8988T (cell line): ENCODE data around the gene HDHD5.

Experiments
- DNase-seq: peaks from one replicate; pipeline ENCODE4 v3.0.0; 2011

Gene HDHD5

DNA sequence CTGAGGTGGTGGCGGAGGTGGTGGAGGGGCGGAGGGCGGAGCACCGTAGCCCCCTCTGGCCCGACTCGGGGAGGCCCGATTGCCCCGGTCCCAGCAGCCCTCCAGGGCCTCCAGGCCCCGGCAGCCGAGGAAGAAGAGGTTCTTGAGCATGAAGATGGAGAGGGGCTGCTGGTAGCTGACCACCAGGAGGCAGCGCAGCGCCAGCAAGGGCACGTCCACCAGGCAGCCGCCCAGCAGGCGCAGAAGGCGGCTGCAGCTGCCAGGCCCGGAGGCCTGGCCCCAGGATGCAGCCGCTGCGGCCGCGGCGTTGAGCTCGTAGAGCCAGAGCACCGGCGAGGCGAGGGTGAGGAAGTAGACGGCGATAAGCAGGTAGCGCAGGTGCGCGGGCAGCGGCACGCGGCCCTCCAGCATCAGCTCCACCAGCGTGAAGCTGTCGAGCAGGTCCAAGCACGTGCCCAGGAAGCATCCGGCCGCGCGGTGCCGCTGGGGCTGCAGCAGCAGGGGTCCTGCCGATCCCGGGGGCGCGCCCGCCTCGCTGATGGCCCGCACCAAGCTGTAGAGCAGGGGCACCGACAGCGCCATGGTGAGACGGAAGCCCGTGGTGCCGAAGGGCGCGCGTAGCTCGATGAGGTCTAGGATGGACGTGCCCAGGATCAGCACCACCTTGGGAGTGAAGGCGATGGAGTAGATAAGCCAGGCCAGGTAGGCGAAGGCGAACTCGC, 39.4 kb downstream of the HDHD5 start:
- DNase-seq, result no peak

DNA sequence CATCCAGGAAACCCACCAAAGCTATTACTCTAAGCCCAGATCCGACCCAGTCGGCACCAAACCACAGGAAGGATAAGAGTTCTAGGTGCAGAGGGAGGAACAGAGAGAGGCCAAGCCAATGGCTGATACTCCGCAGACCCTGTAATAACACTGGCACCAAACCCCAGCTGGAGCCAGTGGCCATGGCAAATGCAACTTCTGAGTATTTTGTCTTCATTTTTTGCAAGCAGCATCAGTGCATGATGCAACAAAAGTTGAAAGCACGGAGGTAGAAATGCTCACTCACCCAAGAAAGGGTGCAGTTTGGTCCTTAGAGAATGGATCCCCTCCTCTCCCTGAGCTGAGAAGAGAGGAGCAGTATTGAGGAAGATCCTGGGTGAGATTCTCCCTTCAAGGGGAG, 40.7 kb downstream of the HDHD5 start:
- DNase-seq, result no peak

DNA sequence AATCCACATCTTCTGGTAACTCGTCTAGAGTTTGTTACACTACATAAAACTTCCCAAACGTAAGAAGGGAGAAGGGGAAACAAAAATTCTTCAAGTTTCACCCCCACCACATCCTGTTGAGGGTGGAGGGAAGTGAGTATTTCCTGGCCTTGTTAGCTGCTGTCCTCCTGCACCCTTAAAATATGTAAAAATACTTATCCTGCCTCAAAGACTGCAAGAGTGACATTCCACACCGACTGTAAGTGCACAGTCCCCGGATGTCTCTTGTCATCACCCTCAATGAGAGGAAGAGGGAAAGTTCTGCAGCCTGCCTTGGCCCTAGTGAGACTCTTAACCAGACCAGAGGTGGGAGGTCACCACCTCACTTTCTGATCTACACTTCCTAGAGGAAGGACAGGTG, 41.2 kb downstream of the HDHD5 start:
- DNase-seq, result no peak

DNA sequence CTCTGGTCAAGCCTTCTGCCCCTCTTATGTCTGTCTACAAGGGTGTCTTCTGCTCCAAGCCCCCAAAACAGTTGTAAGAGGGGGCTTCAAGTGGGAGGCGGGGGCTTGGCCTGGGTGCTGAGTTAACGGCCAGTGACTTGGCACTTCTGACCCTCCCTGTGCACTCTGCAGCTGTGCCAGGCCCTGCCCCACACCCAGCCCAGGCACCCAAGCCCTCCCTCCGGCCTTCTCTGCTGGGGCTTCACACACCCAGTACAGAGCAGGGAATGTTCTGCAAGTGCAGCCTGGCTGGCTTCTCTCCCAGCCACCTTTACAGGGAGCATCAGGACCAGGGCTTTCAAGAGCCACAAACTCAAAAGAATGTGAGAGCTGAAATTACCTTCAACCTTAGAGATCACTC, 41.7 kb downstream of the HDHD5 start:
- no peak for DNase-seq

DNA sequence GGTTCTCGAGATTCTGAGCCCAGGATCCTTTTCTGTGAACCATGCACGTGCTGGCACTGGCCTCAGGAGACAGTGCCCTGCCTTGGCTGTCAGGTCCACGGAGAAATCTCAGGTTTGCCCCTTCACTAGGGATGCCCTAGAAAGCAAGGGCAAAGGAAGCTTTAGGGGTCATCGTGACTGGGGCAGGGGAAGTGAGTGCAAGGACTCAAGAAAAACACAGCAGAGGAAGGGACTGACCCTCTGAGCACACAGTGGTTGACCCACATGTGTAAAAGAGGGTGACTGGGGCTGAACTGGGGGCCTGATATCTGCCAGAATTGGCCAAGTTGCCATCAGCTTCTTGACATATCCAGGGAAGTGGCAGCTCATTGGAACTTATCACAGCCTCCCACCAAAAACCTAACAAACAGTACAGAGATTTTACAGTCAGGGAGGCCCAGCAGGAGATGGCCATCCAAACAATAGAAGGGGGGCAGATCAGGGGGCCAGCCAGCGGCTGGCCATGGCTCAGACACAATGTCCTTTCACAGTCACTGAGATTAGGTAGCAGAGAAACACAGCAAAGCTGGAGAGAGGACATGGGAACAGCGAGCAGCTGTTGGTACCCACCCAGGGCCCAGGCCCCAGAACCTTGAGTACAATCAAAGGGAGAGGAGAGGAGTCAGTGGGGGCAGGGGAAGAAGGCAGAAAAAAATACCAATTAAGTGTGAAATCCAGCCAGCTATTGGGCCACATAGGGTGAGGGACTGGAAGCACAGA, 42.3 kb downstream of the HDHD5 start:
- DNase-seq, result no peak

DNA sequence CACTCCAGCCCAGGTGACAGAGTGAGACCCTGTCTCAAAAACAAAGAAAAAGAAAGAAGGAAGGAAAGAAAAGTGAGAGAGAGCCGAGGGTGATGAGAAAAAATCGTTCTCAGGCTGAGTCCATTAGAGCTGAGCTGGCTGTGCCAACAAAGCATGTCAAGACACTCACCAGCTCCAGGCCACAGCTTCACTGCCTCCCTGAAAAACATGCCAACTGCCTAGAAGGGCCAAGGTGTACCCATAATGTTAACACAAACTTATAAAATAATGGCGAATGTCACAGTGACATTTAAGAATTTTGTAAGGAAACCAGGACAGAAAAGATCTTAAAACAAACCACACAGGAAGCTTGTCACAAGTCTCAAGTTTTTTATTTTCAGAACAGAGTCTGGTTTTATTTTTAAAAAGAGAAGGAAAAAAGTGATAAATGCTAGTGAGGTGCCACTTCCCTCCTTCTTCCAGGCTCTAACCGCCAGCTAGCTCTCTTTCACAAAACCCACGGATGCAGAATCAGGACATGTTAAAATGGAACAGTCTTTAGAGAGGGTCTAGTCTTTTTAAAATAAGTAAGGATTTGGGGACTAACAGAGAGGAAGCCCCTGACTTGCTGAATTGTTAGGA, 43.0 kb downstream of the HDHD5 start:
- no peak for DNase-seq

DNA sequence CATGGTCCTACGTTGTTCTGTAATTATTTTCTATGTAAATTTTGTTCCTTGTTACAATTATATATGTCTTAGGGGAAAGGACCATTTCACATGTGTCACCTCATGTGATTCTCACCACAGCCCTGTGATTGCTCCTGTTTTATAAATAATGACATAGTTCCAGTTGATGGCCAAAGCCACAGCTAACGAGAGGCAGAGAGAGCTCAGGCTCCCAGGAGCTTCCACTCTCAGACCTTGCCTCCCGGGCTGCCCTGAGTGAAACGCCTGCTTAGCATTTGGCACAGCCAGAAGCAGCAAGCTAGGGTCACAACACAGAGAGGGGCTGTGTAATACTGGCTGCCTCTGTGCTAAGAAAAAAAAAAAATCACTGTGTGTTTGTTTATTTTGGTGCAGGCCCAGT, 43.8 kb downstream of the HDHD5 start:
- DNase-seq, result no peak

- DNase-seq, result no peak
These were observed 44.2 kb downstream of the HDHD5 start for GRCh38 chr22:17114898-17115235.

GRCh38 chr22:17114173-17114897, 44.7 kb downstream of the HDHD5 start:
- no peak for DNase-seq

DNA sequence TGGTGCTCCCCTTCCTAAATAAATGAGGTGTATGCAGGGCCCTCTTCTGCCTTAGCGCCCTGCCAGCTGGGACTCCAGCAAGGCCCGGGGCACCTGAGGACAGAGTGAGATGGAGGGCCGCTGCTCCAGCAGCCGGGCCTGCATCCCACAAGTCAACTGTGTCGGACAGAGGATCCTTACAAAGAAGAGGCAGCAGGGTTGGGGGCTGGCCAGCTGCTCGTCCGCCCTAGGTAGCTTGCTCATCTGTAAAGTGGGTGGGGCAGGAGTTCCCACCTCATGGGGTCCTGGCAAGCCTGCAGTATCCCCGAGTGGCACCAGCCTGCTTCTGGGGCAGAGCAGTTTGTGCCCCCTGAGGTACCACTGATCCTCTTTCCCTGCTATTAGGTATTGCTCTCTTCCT, 45.5 kb downstream of the HDHD5 start:
- DNase-seq, result no peak

GRCh38 chr22:17112491-17113042, 46.5 kb downstream of the HDHD5 start:
- no peak for DNase-seq

DNA sequence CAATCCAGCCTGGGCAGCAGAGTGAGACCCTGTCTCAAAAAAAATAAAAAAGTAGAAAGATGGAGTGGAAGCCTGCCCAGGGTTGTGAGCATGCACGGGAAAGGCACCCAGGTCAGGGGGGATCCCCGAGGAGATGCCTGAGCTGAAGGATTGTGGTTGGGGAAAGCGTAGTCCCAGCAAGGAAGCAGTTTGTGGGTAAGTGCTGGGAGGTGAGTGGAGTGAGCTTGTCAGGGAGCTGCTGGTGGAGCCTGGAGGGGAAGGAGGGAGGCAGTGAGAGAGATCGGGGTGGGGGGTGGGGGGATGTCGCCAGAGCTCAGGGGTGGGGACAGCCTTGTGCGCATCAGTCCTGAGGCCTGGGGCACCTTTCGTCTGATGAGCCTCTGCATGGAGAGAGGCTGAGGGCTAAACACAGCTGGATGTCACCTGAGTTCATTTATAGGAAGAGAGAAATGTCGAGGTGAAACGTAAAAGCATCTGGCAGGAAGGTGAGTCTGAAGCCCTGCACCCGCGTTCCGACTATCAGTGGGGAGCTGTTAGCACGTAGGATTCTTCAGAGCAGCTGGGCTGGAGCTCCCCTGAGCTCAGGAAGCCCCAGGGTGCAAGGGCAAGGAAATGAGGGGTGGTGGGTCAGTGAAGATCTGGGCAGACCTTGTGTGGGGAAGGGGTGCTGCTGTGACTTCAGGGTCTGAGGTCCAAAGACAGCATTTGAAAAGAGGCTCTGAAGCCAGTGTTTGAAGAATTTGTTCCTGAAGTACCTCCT, 48.1 kb downstream of the HDHD5 start:
- DNase-seq, result no peak

GRCh38 chr22:17109976-17110375, 49.1 kb downstream of the HDHD5 start:
- DNase-seq, result no peak

GRCh38 chr22:17109113-17109865, 49.8 kb downstream of the HDHD5 start:
- no peak for DNase-seq

- no peak for DNase-seq
These were observed 50.6 kb downstream of the HDHD5 start for GRCh38 chr22:17108256-17109112.

GRCh38 chr22:17107547-17107810, 51.6 kb downstream of the HDHD5 start:
- no peak for DNase-seq

DNA sequence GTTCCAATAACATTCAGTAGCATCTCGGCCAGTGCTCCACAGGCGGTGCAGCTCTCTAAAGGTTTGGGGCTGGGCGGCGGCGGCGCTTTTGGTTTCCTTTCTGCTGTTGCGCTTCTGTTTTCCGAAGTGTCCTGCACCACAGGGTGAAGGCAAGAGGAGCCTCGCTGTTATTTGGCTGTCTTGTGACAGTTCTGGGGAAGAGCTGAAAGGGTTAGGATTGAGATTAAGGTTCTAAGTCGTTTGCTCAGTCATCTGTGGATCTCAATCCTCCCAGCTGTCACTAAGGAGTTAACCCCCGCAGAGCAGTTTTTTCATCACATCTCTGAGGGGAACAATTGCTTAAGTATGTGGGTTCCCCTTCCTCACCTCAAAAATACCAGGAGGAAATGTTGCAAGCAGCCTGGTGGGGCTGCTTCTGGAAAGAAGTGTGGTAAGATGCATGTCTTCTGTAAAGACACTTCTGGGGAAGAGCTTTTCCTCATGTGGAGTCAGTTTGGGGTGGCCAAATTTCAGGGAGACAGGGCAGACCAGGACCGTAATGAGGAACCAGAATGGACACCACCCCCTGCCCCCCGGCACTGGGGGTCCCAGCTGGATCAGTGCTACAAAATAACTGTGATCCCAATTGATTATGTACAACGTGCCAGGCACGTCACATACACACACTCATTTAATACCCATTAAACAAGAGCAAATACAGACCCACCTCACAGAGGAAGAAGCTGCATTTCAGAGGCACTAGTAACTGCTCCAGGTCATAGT, 52.1 kb downstream of the HDHD5 start:
- no peak for DNase-seq

DNA sequence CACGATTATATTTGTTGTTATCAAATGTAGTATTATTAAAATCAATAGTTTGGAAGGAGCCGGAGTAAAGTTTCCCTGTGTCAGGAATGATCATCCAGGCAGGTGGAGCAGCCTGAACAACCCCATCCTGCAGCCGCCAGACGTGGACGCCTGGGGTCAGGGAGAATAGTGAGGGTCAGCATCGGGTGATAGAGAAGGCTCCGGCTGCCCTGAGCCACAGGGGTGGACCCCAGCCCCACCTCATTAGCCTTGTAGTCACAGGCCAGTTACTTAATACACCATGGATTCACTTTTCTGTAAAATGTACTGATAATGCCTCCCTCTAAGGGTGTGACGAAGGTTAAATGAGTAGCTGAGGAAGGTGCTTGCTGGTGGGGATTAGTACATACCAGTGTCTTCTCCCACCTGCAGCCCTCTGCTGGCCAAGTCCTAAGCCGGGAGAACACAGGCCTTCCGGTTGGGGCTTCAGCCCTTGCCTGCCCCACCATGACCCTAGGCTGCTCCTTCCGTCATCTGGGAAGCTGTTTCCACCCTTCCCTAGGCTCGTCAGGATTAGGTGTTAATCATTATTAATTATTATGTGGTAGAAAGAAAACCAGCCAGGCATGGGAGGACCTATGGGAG, 52.8 kb downstream of the HDHD5 start:
- DNase-seq, result no peak
